HepG2 (cell line): ENCODE measurements around the gene FAM83C. TPM values are rescaled to one million over a fixed set of nuclear protein-coding genes. Genes with fewer than 3 reads are reported as not detected.

Experiments
- CC2D1A ChIP-seq: sonication (generic); formaldehyde crosslinking; IDR thresholded peaks from 2 replicates; pipeline ENCODE4 v1.8.1; 2023; ENCODE audit warnings: mild to moderate bottlenecking, missing genetic modification reagents
- ELF1 ChIP-seq: sonication (generic); formaldehyde crosslinking; IDR thresholded peaks from 2 replicates; pipeline ENCODE4 v1.4.0; 2020; ENCODE audit warnings: missing genetic modification reagents
- HBP1 ChIP-seq: IDR thresholded peaks from 2 replicates; pipeline ENCODE4 v1.6.1; 2016; ENCODE audit warnings: low read depth, control low read depth
- IKZF4 ChIP-seq: sonication (generic); formaldehyde crosslinking; IDR thresholded peaks from 2 replicates; pipeline ENCODE4 v1.5.1; 2020; ENCODE audit warnings: borderline replicate concordance, mild to moderate bottlenecking, low read depth, missing genetic modification reagents; ENCODE audit errors: not compliant biosample characterization
- MXD4 ChIP-seq: IDR thresholded peaks from 2 replicates; pipeline ENCODE4 v1.6.1; 2016; ENCODE audit warnings: mild to moderate bottlenecking, missing biosample characterization, missing genetic modification reagents
- NFE2 ChIP-seq: sonication (generic); formaldehyde crosslinking; IDR thresholded peaks from 2 replicates; pipeline ENCODE4 v1.4.0; 2020; ENCODE audit warnings: missing genetic modification reagents
- NFIB ChIP-seq: sonication (generic); formaldehyde crosslinking; IDR thresholded peaks from 2 replicates; pipeline ENCODE4 v1.9.0; 2021; ENCODE audit warnings: missing genetic modification reagents, mild to moderate bottlenecking, borderline replicate concordance
- RBFOX2 ChIP-seq: fragments of 200-400 bp; formaldehyde crosslinking; IDR thresholded peaks from 2 replicates; pipeline ENCODE4 v1.6.1; 2017; ENCODE audit warnings: low read depth, mild to moderate bottlenecking, low read length
- TEAD3 ChIP-seq: optimal IDR thresholded peaks from 2 replicates; pipeline ENCODE3; 2016; ENCODE audit warnings: borderline replicate concordance
- ZBTB26 ChIP-seq: IDR thresholded peaks from 2 replicates; pipeline ENCODE4 v1.6.1; 2016; ENCODE audit warnings: missing compliant biosample characterization, missing genetic modification reagents, borderline replicate concordance
- ZBTB39 ChIP-seq: sonication (generic); formaldehyde crosslinking; IDR thresholded peaks from 2 replicates; pipeline ENCODE4 v1.5.0; 2020; ENCODE audit warnings: missing genetic modification reagents
- ZFP36L2 ChIP-seq: sonication (generic); formaldehyde crosslinking; IDR thresholded peaks from 2 replicates; pipeline ENCODE4 v1.4.0; 2020; ENCODE audit warnings: missing genetic modification reagents
- ZFP41 ChIP-seq: sonication (generic); formaldehyde crosslinking; IDR thresholded peaks from 2 replicates; pipeline ENCODE4 v1.4.0; 2020; ENCODE audit warnings: mild to moderate bottlenecking, missing genetic modification reagents, borderline replicate concordance
- ZNF18 ChIP-seq: sonication (generic); formaldehyde crosslinking; IDR thresholded peaks from 2 replicates; pipeline ENCODE4 v1.8.0; 2022; ENCODE audit warnings: mild to moderate bottlenecking, missing genetic modification reagents; ENCODE audit not compliant: insufficient replicate concordance
- ZNF180 ChIP-seq: sonication (generic); formaldehyde crosslinking; IDR thresholded peaks from 2 replicates; pipeline ENCODE4 v1.4.0; 2020; ENCODE audit warnings: low read depth, missing genetic modification reagents, borderline replicate concordance
- ZNF550 ChIP-seq: sonication (generic); formaldehyde crosslinking; IDR thresholded peaks from 2 replicates; pipeline ENCODE4 v1.4.0; 2020; ENCODE audit warnings: mild to moderate bottlenecking, missing genetic modification reagents, borderline replicate concordance
- ZNF616 ChIP-seq: sonication (generic); formaldehyde crosslinking; IDR thresholded peaks from 2 replicates; pipeline ENCODE4 v1.5.0; 2020; ENCODE audit warnings: low read depth, mild to moderate bottlenecking, missing genetic modification reagents
- ZNF768 ChIP-seq: sonication (generic); formaldehyde crosslinking; IDR thresholded peaks from 2 replicates; pipeline ENCODE4 v1.4.0; 2020; ENCODE audit warnings: missing genetic modification reagents
- ZNF891 ChIP-seq: sonication (generic); formaldehyde crosslinking; IDR thresholded peaks from 2 replicates; pipeline ENCODE4 v1.5.0; 2020; ENCODE audit warnings: mild to moderate bottlenecking, missing genetic modification reagents
- polyA plus RNA-seq, 8 experiments: library from polyadenylated mRNA; depleted of rRNA in 3 of 8; stranded (reverse) in 7 of 8; unstranded in 1 of 8; fragments of >200 nt; fragmentation: Illumina TruSeq in 4 of 8; extraction: Trizol in 4 of 8; gene quantifications; 2 replicates each; pipeline versions ENCODE4 v1.2.1 to v1.2.3, GENCODE V29; 2011 to 2016; ENCODE audit warnings: low read depth in 4 of 8, missing spikeins in 1 of 8, mixed read lengths in 1 of 8; ENCODE audit not compliant: insufficient read depth in 1 of 8
- total RNA-seq, 5 experiments: library from RNA; depleted of rRNA; stranded (reverse); fragments of >200 nt; fragmentation: Illumina TruSeq; extraction: Trizol; gene quantifications; 2 replicates each; pipeline ENCODE4 v1.2.3, GENCODE V29; 2016; ENCODE audit warnings: low read depth in 1 of 5

The FAM83C gene
- total and polyA plus RNA-seq, 2 of the 13 experiments (the other 11 are each of a cell fraction or from before 2014, with no cell fraction given) = 0.04 TPM; not detected in 1

GRCh38 chr20:35293303-35294292, 1.4 kb upstream of the FAM83C start (continued):
- TF ChIP-seq ZNF616 (CRISPR knock-in tag) = no peak
- peak; percentile 26 for TF ChIP-seq TEAD3 (CRISPR knock-in tag)
- TF ChIP-seq ZNF18 (CRISPR knock-in tag) = no peak
- TF ChIP-seq ZNF550 (CRISPR knock-in tag) = 0 out of 2 replicates have a peak, but pooled peaks have one; percentile 53
- no peak for TF ChIP-seq ZBTB39 (CRISPR knock-in tag)
- TF ChIP-seq NFIB (CRISPR knock-in tag) = no peak; the same call in 1 of the 2 replicates
- no peak for TF ChIP-seq MXD4 (CRISPR knock-in tag)
- peak; percentile 76 for TF ChIP-seq ZNF891 (CRISPR knock-in tag)
- TF ChIP-seq ZFP41 (CRISPR knock-in tag) = no peak
- TF ChIP-seq ZFP36L2 (CRISPR knock-in tag) = no peak
- TF ChIP-seq NFE2 (CRISPR knock-in tag) = no peak
- no peak for TF ChIP-seq ZNF180 (CRISPR knock-in tag)
- TF ChIP-seq RBFOX2 = no peak
- no peak for TF ChIP-seq ZNF768
- TF ChIP-seq IKZF4 (CRISPR knock-in tag) = no peak
- TF ChIP-seq CC2D1A (CRISPR knock-in tag) = no peak
- TF ChIP-seq ELF1 (CRISPR knock-in tag) = no peak
- no peak for TF ChIP-seq ZBTB26 (CRISPR knock-in tag)
- TF ChIP-seq HBP1 (CRISPR knock-in tag) = peak; percentile 24; the same call in 1 of the 2 replicates
